SU-DHL-6 (cell line): ENCODE measurements around the gene RAB44.

Experiments used
- H2AFZ ChIP-seq: fragments of 200-600 bp; sonication (generic); 2 replicates; pipeline ENCODE4 v1.6.1; 2014; ENCODE audit warnings: low read depth, mild to moderate bottlenecking, moderate library complexity, mixed read lengths, antibody characterized with exemption, low read length; ENCODE audit not compliant: severe bottlenecking
- H3F3A ChIP-seq: fragments of 200-600 bp; shearing (Covaris generic); 2 replicates; pipeline ENCODE4 v1.6.0; 2016; ENCODE audit warnings: antibody characterized with exemption, mild to moderate bottlenecking; ENCODE audit not compliant: insufficient read depth
- H3K27ac ChIP-seq: fragments of 200-600 bp; sonication (generic); 2 replicates; pipeline ENCODE4 v1.5.1; 2016; ENCODE audit warnings: low read depth, mild to moderate bottlenecking, low read length, moderate library complexity, mixed read lengths
- H3K27me3 ChIP-seq: fragments of 200-600 bp; sonication (generic), shearing (Covaris generic); 2 replicates; pipeline ENCODE4 v1.6.0; 2014; ENCODE audit warnings: mild to moderate bottlenecking, low read length
- H3K36me3 ChIP-seq: fragments of 200-600 bp; sonication (generic); 2 replicates; pipeline ENCODE4 v1.6.1; 2014; ENCODE audit warnings: mild to moderate bottlenecking, low read length, mixed read lengths
- H3K4me2 ChIP-seq: fragments of 300-600, 200-600 bp; shearing (Covaris generic), sonication (generic); 2 replicates; pipeline ENCODE4 v1.6.0; 2014; ENCODE audit warnings: low read length, low read depth, mild to moderate bottlenecking; ENCODE audit not compliant: poor library complexity, severe bottlenecking
- H3K4me3 ChIP-seq: fragments of 200-600 bp; sonication (generic); 2 replicates; pipeline ENCODE4 v1.5.1; 2014; ENCODE audit warnings: antibody characterized with exemption, low read length, mild to moderate bottlenecking, mixed read lengths; ENCODE audit not compliant: insufficient read depth, poor library complexity, severe bottlenecking
- H3K79me2 ChIP-seq: fragments of 200-600 bp; sonication (generic); 2 replicates; pipeline ENCODE4 v1.6.1; 2014; ENCODE audit warnings: mild to moderate bottlenecking, low read length, moderate library complexity; ENCODE audit not compliant: insufficient read depth
- H3K9ac ChIP-seq: fragments of 200-600 bp; sonication (generic); 2 replicates; pipeline ENCODE4 v1.7.0; 2014; ENCODE audit warnings: mild to moderate bottlenecking, low read length
- H3K9me2 ChIP-seq: fragments of 200-600 bp; sonication (generic); replicated peaks from 2 replicates; pipeline ENCODE4 v1.6.1; 2014; ENCODE audit warnings: low read length; ENCODE audit not compliant: insufficient read depth
- H3K9me3 ChIP-seq: fragments of 200-600 bp; sonication (generic); 2 replicates; pipeline ENCODE4 v1.6.1; 2014; ENCODE audit warnings: low read length, mixed read lengths; ENCODE audit not compliant: insufficient read depth
- H4K20me1 ChIP-seq: fragments of 200-600 bp; sonication (generic); 2 replicates; pipeline ENCODE4 v1.6.1; 2014; ENCODE audit warnings: low read depth, mild to moderate bottlenecking, antibody characterized with exemption, low read length, moderate library complexity, mixed read lengths
- CTCF ChIP-seq: fragments of 200-600 bp; sonication (generic); IDR thresholded peaks from one replicate; pipeline ENCODE4 v1.5.1; 2017; ENCODE audit warnings: antibody characterized with exemption, mild to moderate bottlenecking, low read length, moderate library complexity; ENCODE audit not compliant: insufficient read depth, poor library complexity, severe bottlenecking
- EZH2phosphoT487 ChIP-seq: fragments of 200-600 bp; sonication (generic), shearing (Covaris generic); conservative IDR thresholded peaks from 2 replicates; pipeline ENCODE4 v1.6.1; 2018; ENCODE audit warnings: mild to moderate bottlenecking, antibody characterized with exemption, low read length, moderate library complexity, mixed read lengths

Gene RAB44

GRCh38 chr6:36730424-36731380 lies 33.1 kb downstream of the RAB44 start:
- no peak for TF ChIP-seq CTCF
- TF ChIP-seq EZH2phosphoT487, result no peak
- no peak overlapping the region for H3K9ac ChIP-seq
- no peak overlapping the region for H3K4me3 ChIP-seq
- no peak overlapping the region for H3K4me2 ChIP-seq
- H3K27me3 ChIP-seq, result no peaks in the 10 kb centered on the region
- H3F3A ChIP-seq, result no peaks in the 10 kb centered on the region
- H3K36me3 ChIP-seq, result no peaks in the 10 kb centered on the region
- H3K79me2 ChIP-seq, result no peaks in the 10 kb centered on the region
- no peaks in the 10 kb centered on the region for H4K20me1 ChIP-seq
- H3K9me2 ChIP-seq, result no peaks in the 10 kb centered on the region
- H3K9me3 ChIP-seq, result no peaks in the 10 kb centered on the region
- H2AFZ ChIP-seq, result no peak overlapping the region
- no peak overlapping the region for H3K27ac ChIP-seq

- TF ChIP-seq CTCF (no peak), EZH2phosphoT487 (no peak)
- H3K4me2 ChIP-seq, result no peak overlapping the region
- H3K9me3 ChIP-seq, result no peaks in the 10 kb centered on the region
These were observed 34.1 kb downstream of the RAB44 start for GRCh38 chr6:36731622-36732310.

GRCh38 chr6:36733300-36733699 lies 35.7 kb downstream of the RAB44 start:
- no peak for TF ChIP-seq CTCF
- TF ChIP-seq EZH2phosphoT487, result no peak
- Histone ChIP-seq H3K4me2 (no peak overlapping the region), H3K79me2 (no peaks in the 10 kb centered on the region), H3K4me3 (no peak overlapping the region), H3K36me3 (no peaks in the 10 kb centered on the region), H3K27ac (no peak overlapping the region), H4K20me1 (no peaks in the 10 kb centered on the region), H2AFZ (no peak overlapping the region), H3K9ac (no peak overlapping the region), H3K9me3 (no peaks in the 10 kb centered on the region), H3F3A (no peaks in the 10 kb centered on the region), H3K27me3 (no peaks in the 10 kb centered on the region), H3K9me2 (no peaks in the 10 kb centered on the region)

More at GRCh38 chr6:36731622-36732310, 34.1 kb downstream of the RAB44 start:
- no peaks in the 10 kb centered on the region for H3K27me3 ChIP-seq
- H2AFZ ChIP-seq, result no peak overlapping the region
- no peaks in the 10 kb centered on the region for H3K36me3 ChIP-seq
- H3K79me2 ChIP-seq, result no peaks in the 10 kb centered on the region
- H3K9me2 ChIP-seq, result no peaks in the 10 kb centered on the region
- H3K27ac ChIP-seq, result no peak overlapping the region
- no peaks in the 10 kb centered on the region for H3F3A ChIP-seq
- no peaks in the 10 kb centered on the region for H4K20me1 ChIP-seq
- H3K4me3 ChIP-seq, result no peak overlapping the region
- no peak overlapping the region for H3K9ac ChIP-seq
